CD4-positive, alpha-beta T cell treated with Interleukin-2 at 100 ng/mL for 4 hours (primary cell): ENCODE data around the gene ZNF407.

Experiments used
- DNase-seq: peaks from one replicate; pipeline ENCODE4 v3.0.0-alpha.2; 2020; ENCODE audit warnings: low spot score

The ZNF407 gene

GRCh38 chr18:74790451-74790850, 192.8 kb downstream of the ZNF407 start:
- DNase-seq, result no peak

- DNase-seq, result no peak
Observed at GRCh38 chr18:74791501-74792194, 194.0 kb downstream of the ZNF407 start.

DNA sequence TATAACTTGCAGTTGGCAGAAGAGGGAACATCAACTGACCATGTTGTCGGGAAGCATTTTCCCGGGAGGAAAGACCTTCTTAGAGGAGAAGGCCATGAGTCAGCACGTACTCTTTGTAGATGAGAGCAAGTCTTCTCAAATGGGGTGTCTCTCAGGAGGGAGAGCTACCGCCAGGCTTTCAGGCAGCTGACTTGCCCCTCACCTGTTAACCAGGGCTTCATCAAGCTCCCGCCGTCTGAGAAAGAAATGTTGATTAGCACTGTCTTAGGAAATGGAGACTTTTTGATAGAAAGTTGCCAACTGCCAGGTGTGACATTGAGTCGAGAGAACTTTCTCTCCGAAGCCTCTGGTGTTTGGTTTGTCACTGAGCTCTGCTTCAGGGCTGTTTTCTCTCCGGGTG, 196.1 kb downstream of the ZNF407 start:
- DNase-seq, result no peak

- DNase-seq, result no peak
Observed at GRCh38 chr18:74795751-74796150, 198.1 kb downstream of the ZNF407 start.

GRCh38 chr18:74796211-74796610, 198.5 kb downstream of the ZNF407 start:
- no peak for DNase-seq

- DNase-seq, result no peak
Observed at GRCh38 chr18:74796841-74797576, 199.3 kb downstream of the ZNF407 start.

- DNase-seq, result no peak
Observed at GRCh38 chr18:74797577-74798151, 200.0 kb downstream of the ZNF407 start.

DNA sequence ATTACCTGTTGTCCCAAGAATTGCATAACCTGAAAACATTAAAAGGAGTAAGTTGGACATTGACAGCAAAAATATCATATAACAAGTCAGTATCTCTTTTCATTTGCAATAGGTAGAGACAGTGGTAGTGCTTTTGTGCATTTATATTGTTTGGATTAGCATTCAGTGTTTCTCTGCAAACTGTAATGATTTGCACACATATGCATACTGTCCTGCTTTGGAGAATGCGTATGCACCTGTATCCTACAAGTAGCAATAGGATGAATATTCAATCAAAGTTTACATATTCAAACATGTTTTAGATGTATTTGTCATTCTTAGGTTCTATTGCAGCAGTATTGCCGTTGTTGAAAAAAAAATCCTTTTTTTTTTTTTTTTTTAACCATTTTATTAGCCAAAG, 201.9 kb downstream of the ZNF407 start:
- no peak for DNase-seq

- DNase-seq, result no peak
Observed at GRCh38 chr18:74800098-74800497, 202.4 kb downstream of the ZNF407 start.

DNA sequence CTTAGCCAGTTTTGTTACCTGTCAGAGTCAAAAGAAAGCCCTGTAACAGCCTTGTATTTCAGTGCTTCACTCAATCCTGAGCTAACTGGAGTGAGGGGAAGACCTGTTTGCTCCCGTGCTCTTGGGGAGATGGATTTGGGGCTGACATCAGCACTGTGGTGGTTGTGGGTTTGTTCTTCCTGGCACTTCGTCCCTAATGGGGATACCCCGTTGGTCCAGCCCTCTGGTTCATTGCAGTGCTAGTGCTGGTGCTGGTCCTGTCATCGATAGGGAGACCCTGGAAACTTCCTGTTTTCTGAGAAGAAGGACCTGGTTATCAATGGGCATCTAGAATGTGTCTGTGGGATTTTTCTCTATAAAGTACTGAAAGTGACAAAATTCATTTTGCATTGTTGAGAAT, 205.4 kb downstream of the ZNF407 start:
- DNase-seq, result no peak

DNA sequence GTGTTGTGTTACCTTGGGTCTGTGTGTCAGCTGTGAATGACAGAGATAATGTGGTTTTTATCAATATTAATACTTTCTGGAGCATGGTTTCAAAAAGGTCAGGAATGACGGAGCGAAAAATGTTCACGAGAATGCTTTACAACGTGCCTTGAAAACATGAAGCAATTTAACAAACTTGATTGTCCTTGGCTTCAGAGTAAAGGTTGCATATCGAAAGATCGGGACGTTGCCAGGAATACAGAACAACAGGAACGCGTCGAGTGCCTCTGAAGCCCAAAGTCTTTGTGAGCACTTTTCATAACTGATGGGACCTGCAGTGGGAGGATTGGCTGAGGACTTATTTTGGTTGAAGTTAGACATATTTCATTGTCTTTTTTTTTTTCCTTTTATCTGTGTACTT, 206.1 kb downstream of the ZNF407 start:
- DNase-seq, result no peak

GRCh38 chr18:74804677-74805076, 207.0 kb downstream of the ZNF407 start:
- DNase-seq, result no peak

DNA sequence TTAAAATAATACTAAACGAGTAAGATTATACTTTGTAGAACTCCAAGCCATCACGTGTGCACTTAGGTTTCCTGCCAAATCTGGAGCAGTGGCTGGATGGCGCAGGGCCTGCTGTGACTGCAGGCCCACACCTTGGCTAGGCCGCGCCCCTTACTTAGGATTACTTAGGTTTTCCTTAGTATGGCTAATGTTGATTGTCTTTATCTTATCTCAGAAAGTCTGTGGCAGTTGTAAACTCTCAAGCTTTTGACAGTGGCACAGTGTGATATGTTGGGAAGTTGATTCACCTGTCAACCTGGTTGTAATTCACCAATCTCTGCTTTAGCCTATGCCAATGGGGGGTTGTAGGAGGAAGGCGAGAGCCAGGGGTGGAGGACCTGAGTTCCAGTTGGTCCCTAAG, 208.4 kb downstream of the ZNF407 start:
- DNase-seq, result no peak

DNA sequence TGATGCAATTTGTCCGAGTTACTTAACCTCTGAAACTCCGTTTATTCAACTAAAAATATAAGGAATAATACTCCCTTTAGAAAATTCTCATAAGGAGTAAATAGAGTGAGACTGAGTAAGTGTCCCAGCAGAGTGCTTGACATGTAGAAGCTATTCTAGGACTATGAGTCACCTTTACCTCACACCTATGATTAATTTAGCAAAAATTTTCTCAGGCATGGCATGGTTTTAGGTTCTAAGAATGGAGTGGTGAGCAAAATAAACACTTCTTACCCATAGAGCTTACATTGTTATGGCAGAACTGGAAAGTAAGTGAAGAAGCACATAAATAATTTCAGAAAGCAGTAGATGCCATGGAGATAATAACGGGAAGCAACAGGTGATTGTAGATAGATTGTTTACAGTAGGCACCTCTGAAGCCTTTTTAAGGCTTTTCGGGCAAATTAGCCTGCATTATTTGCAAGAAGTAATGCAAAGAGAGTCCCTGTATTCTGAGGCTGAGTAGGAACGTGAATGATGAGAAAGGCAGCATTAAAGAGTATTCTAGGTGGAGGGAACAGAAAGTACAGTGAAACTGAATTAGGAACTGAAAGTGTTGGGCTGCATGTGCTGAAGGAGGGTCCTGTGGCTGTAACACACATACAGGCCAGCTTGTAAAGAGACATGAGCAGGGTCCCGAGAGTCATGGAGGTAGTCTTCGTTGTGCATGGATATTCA, 209.2 kb downstream of the ZNF407 start:
- no peak for DNase-seq

GRCh38 chr18:74817576-74817975, 219.9 kb downstream of the ZNF407 start:
- DNase-seq, result no peak

DNA sequence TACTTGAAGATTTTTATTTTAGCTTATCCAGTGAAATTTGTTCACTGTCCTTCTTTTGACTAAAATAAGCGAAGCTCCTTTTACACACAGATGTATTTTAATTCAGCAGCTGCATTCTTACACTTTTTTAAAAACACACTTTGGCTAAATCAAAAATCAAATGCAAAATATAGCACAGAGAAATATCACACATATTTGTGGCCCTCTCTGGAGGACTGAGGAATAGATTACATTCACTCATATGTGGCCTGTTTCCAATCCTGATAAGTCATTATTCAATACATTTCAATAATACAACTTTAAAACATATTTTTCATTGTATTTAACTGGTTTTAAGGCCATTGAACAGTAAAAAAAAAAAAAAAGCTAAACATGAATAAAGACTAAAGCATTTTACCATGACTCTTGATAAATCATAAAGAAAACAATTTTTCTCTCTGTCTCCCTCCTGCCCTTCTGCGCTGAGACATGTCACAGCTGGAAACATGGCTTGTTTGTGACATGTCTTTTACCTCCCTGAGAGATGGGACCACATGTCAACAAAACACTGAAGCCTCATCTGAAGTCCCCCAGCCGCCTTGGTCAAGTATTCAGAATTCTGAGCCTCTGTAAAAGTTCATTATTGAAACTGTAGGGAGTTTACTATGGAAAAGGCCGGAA, 221.0 kb downstream of the ZNF407 start:
- DNase-seq, result no peak

- DNase-seq, result no peak
Observed at GRCh38 chr18:74819433-74820059, 221.9 kb downstream of the ZNF407 start.

DNA sequence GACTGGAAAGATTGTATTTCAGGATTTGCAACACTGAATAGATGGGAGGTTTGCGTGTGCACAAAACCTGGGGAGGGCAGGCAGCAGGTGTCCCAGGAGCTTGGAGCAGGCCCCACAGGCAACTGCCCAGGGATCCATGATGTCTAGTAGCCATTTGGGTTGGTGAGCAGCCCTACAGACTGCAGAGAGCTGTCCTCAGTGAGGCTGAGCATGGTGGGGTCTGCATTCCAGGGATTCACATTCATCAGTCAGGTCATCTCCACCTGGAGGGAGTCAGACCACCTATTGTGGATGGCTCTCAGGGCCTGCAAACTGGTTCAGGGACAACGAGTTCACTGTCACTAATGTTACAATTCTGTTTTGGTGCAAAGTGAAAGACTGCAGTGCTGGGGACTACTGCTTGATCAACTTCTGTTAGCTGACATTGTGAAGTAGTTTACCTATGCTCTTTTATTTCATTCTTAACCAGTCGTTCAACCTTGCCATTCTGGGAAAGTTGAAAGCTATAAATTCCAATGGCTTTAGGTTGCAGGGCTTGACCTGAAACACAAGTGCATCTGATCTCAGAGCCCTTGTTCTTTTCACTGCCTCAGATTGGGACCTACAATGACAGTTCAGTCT, 222.6 kb downstream of the ZNF407 start:
- no peak for DNase-seq

DNA sequence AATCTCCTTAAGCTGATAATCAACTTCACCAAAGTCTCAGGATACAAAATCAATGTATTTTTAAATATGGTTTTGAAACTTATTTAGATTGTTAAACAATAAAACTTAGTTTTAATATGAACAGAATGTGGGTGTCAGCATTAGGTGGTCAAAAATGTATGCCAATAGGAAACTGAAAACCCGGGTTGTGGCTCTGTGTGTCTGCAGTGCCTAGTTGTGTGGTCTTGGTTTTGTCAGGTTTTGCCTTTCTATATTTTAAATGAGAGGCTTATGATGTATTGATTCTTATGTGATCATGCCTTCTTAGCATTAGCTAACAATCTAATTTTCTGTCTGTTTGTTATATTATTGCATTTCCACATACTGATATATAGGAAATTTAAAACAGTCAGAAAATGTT, 227.8 kb downstream of the ZNF407 start:
- DNase-seq, result no peak

DNA sequence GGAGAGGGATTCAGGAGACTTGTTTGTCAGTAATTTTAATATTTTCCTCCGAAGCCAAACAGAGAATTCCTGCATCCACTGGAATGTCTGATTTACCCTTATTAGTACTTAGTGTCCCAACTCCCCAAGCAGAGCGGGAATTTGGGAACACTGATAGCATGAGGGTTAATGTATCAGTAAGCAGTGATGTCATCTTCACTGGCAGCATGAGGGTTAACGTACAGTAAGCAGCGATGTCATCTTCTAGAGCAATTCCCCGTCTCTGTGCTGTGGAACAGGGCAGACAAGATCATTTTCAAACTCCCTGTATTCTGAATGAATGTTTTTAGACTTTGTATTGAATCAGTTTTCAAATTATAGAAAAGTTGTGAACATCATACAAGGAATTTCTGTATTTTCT, 228.9 kb downstream of the ZNF407 start:
- no peak for DNase-seq

GRCh38 chr18:74828200-74828599, 230.5 kb downstream of the ZNF407 start:
- no peak for DNase-seq
